H1 (cell line): ENCODE data around the gene VSTM2B.

Experiments
- CTCF ChIP-seq, 3 experiments: IDR thresholded peaks; 1 replicate in 2 of 3; 2 replicates in 1 of 3; pipeline versions ENCODE4 v1.5.1 to v1.6.1; 2011; ENCODE audit warnings: low read length in 3 of 3, mild to moderate bottlenecking in 3 of 3, inconsistent platforms in 2 of 3, low read depth in 1 of 3, moderate library complexity in 1 of 3; ENCODE audit not compliant: insufficient read depth in 1 of 3; ENCODE audit errors: control extremely low read depth in 1 of 3
- EZH2 ChIP-seq: fragments of 200-600 bp; sonication (generic); IDR thresholded peaks from 2 replicates; pipeline ENCODE4 v1.7.1; 2012; ENCODE audit warnings: low read depth, mild to moderate bottlenecking, moderate library complexity, low read length, inconsistent platforms; ENCODE audit not compliant: severe bottlenecking
- YY1 ChIP-seq: IDR thresholded peaks from 2 replicates; pipeline ENCODE4 v1.6.1; 2011; ENCODE audit warnings: low read depth, mild to moderate bottlenecking, low read length
- ZNF274 ChIP-seq: IDR thresholded peaks from 2 replicates; pipeline ENCODE4 v1.7.0; 2012; ENCODE audit warnings: low read length, borderline replicate concordance; ENCODE audit errors: extremely low read depth

- TF ChIP-seq YY1: no peak
- no peak for TF ChIP-seq CTCF (IDR thresholded peaks at IDR 0.05; ENCODE audit: control extremely low read depth in 1 of 3, insufficient read depth in 1 of 3, low read depth in 1 of 3, low read length in 3 of 3)
- TF ChIP-seq ZNF274: no peak
- no peak for TF ChIP-seq EZH2
Observed at GRCh38 chr19:29509456-29509855, 16.3 kb upstream of the VSTM2B start.
